Esophagus squamous epithelium (tissue), 5 donors: ENCODE results near the gene ZBTB43. TPM values are rescaled to one million over a fixed set of nuclear protein-coding genes. Genes with fewer than 3 reads are reported as not detected.

Experiments
- DNase-seq: peaks from one replicate; lab custom pipeline; 2025; lab: John Stamatoyannopoulos, UW
- H3K27ac ChIP-seq, 4 donors: fragments of 200-600 bp; sonication (generic); one replicate each; pipeline ENCODE4 v1.5.1; 2016 to 2019; ENCODE audit warnings: mild to moderate bottlenecking in 1 of 4
- H3K27me3 ChIP-seq, 4 donors: fragments of 200-600 bp; sonication (generic); 1 replicate in 3 of 4; 2 replicates in 1 of 4; pipeline versions ENCODE4 v1.5.1 to v1.6.0; 2017 to 2021; ENCODE audit warnings: antibody characterized with exemption in 1 of 4
- H3K36me3 ChIP-seq, 3 donors: fragments of 200-600 bp; sonication (generic); one replicate each; pipeline ENCODE4 v1.5.1; 2016 to 2019
- H3K4me1 ChIP-seq, 3 donors: fragments of 200-600 bp; sonication (generic); one replicate each; pipeline ENCODE4 v1.5.1; 2017 to 2019
- H3K4me3 ChIP-seq, 4 donors: fragments of 200-600 bp; sonication (generic); 1 replicate in 3 of 4; 2 replicates in 1 of 4; pipeline ENCODE4 v1.5.1; 2016 to 2019; ENCODE audit warnings: mild to moderate bottlenecking in 2 of 4, moderate library complexity in 1 of 4
- H3K9me3 ChIP-seq, 3 donors: fragments of 200-600 bp; sonication (generic); one replicate each; pipeline ENCODE4 v1.5.1; 2016 to 2019
- POLR2A ChIP-seq, 4 donors: fragments of 450-650 bp; IDR thresholded peaks; one replicate each; pipeline ENCODE4 v1.6.1; 2017; ENCODE audit warnings: antibody characterized with exemption in 4 of 4, mild to moderate bottlenecking in 4 of 4, moderate library complexity in 3 of 4
- WGBS, 2 donors: methylation state at CpG; one replicate each; pipeline ENCODE4 v1.1.5; 2018; 5-methylcytosine and 5-hydroxymethylcytosine counted together
- intact Hi-C: fragments of 100-400 bp; cut with DNase I; formaldehyde crosslinking; loops from one replicate; pipeline ENCODE4 v1.15.0; 2022
- total RNA-seq, 4 donors: library from RNA; depleted of rRNA; stranded (reverse); fragments of >200 nt; gene quantifications; one replicate each; pipeline ENCODE4 v1.1.0, GENCODE V29; 2016
- TF ChIP-seq, protein P1 (sequence below), 6 experiments: fragments of 450-650 bp in 4 of 6; fragments of 200-600 bp in 2 of 6; sonication (generic) in 2 of 6; IDR thresholded peaks; one replicate each; pipeline ENCODE4 v1.5.1; 2016 to 2019; ENCODE audit warnings: antibody characterized with exemption in 6 of 6, mild to moderate bottlenecking in 4 of 6, moderate library complexity in 4 of 6
- donor health status: DM: yes; HTN: yes; CAD: no.

ZBTB43 gene
- total RNA-seq, 4 donors from 2014 or later, result 9.9 to 14.3 (median 12.9) TPM

DNA sequence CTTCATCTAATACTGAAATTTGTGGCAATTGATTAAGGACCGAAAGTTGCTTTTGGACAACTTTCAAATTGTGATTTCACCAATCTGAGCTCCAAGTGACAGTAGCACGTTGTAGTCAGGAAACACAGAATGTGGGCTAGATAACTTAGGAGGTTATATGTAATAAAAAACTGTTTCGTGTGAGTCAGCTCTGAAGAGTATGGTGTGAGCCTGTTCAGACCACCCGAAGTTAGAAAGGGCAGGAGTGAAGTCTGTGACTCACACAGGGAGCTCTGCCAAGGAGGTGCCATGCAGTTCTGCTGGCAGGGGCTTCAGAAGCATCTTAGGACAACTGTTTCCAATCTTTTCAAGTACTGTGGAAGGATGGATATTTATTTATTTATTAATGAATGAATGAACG is 39.2 kb downstream of the ZBTB43 start:
- H3K4me3 ChIP-seq, result no peak overlapping the region
- peaks cover 0 to 10% (median 0%) of the 10 kb centered on the region in 3 donors for H3K4me1 ChIP-seq

DNA sequence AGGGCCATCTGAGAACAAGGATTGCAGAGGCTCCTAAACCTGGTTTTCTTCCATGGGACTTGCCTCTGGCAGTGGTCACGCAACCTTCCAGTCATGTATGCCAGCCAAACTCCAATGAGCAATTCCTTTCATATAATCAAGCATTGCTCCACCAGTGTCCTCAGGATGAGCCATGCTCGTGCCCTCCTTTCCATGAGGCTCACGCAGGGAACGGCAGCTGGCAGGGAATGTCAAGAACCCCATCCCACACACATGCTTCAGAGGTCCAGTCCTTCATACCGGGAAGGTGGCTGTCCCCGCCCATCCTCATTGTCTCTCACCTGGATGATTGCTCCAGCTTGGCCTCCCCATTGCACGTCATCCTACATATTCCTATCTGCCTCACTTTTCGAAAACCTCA is 42.2 kb downstream of the ZBTB43 start:
- no peak for DNase-seq
- TF ChIP-seq, protein P1, sequence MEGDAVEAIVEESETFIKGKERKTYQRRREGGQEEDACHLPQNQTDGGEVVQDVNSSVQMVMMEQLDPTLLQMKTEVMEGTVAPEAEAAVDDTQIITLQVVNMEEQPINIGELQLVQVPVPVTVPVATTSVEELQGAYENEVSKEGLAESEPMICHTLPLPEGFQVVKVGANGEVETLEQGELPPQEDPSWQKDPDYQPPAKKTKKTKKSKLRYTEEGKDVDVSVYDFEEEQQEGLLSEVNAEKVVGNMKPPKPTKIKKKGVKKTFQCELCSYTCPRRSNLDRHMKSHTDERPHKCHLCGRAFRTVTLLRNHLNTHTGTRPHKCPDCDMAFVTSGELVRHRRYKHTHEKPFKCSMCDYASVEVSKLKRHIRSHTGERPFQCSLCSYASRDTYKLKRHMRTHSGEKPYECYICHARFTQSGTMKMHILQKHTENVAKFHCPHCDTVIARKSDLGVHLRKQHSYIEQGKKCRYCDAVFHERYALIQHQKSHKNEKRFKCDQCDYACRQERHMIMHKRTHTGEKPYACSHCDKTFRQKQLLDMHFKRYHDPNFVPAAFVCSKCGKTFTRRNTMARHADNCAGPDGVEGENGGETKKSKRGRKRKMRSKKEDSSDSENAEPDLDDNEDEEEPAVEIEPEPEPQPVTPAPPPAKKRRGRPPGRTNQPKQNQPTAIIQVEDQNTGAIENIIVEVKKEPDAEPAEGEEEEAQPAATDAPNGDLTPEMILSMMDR (IDR thresholded peaks at IDR 0.05), result no peak
- TF ChIP-seq POLR2A (IDR thresholded peaks at IDR 0.05), result no peak
- WGBS, 2 donors, result 84 to 87% methylated on average over 8 of the region's 8 CpGs
- H3K36me3 ChIP-seq, result no peaks in the 10 kb centered on the region
- H3K9me3 ChIP-seq, result no peaks in the 10 kb centered on the region
- H3K27ac ChIP-seq, result no peak overlapping the region
- intact Hi-C loops, result no loop called here
- peaks cover 0 to 22% (median 0%) of the 10 kb centered on the region in 4 donors for H3K27me3 ChIP-seq
- no peaks in the 10 kb centered on the region for H3K4me1 ChIP-seq
- no peak overlapping the region for H3K4me3 ChIP-seq

More for the DNA sequence above, 39.2 kb downstream of the ZBTB43 start:
- Histone ChIP-seq H3K9me3 (no peaks in the 10 kb centered on the region), H3K27me3 (no peaks in the 10 kb centered on the region), H3K27ac (no peak overlapping the region), H3K36me3 (peaks cover 0 to 7% (median 0%) of the 10 kb centered on the region in 3 donors)
- intact Hi-C loops, result no loop called here
- TF ChIP-seq, protein P1 (IDR thresholded peaks at IDR 0.05), result no peak
- TF ChIP-seq POLR2A (IDR thresholded peaks at IDR 0.05), result no peak
- no peak for DNase-seq
- 20 to 33% methylated on average over 5 of the region's 5 CpGs for WGBS, 2 donors

DNA sequence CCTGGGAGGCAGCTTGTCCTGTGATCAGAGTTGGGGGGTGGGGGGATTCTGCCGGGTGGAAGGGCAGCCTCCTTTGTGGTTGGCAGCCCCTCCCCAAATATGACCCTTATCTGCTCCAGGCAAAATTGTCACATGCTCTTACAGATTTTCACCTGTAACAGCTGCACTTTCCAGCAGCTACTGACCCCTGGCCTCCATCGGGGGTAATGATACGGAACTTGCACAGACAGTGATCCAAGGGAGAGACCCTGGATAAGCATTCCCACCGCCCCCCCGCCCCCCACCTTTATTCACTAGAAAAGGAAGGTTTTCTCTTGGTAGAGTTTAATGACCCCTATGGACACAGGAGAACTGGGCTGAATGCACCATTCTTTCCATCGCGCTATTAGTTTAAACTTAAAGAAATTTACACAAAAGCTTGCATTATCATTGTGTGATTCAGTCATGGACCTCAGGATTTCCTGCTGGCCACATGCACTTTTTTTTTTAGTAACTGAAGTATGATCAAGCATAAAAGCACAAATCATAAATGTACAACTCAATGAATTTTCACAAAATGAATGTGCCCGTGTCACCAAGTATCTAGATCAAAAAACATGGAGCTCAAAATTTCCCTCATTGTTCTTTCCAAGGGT is 44.9 kb downstream of the ZBTB43 start:
- Histone ChIP-seq H3K9me3 (no peaks in the 10 kb centered on the region), H3K36me3 (no peaks in the 10 kb centered on the region), H3K4me3 (no peak overlapping the region), H3K27ac (no peak overlapping the region), H3K4me1 (no peaks in the 10 kb centered on the region), H3K27me3 (peaks cover 0 to 42% (median 0%) of the 10 kb centered on the region in 4 donors)
- no peak for TF ChIP-seq POLR2A (IDR thresholded peaks at IDR 0.05)
- TF ChIP-seq, protein P1 (IDR thresholded peaks at IDR 0.05), result no peak
- intact Hi-C loops, result no loop called here
- WGBS, 2 donors, result 76 to 83% methylated on average over 3 to 6 of the region's 8 CpGs
- DNase-seq, result no peak

DNA sequence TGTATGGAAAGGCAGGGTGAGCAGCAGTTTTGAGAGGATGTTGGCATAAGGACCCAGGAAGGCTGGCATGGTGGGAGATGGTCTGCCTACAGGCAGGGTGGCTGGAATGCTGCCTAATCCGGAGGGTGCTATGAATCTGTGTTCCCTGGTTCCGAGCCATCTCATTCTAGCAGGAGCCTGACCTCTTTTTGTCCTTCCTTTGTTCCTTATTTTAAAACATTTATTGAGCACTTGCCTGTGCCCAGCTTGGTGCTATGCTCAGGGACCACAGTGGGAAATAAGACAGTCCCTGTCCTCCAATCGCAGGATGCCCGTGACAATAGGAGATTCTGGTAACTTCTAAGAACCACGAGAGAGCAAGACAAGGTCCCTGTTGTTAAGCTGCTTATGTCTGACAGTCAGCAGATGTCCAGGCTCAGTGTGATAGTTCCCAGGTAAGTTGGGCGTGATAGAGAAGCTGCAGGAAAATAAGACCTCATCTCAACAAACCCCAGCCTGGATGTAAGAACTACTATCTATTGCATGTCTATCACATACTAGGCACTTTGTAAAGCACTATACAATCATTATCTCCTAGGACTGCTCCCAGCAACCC is 46.5 kb downstream of the ZBTB43 start:
- Histone ChIP-seq H3K27me3 (peaks cover 0 to 48% (median 0%) of the 10 kb centered on the region in 4 donors), H3K36me3 (no peaks in the 10 kb centered on the region), H3K27ac (no peak overlapping the region), H3K4me3 (no peak overlapping the region), H3K9me3 (no peaks in the 10 kb centered on the region), H3K4me1 (no peaks in the 10 kb centered on the region)
- WGBS, 2 donors, result 77 to 81% methylated on average over 6 of the region's 6 CpGs
- TF ChIP-seq POLR2A (IDR thresholded peaks at IDR 0.05), result no peak
- TF ChIP-seq, protein P1 (IDR thresholded peaks at IDR 0.05), result no peak
- no peak for DNase-seq
- intact Hi-C loops, result no loop called here

DNA sequence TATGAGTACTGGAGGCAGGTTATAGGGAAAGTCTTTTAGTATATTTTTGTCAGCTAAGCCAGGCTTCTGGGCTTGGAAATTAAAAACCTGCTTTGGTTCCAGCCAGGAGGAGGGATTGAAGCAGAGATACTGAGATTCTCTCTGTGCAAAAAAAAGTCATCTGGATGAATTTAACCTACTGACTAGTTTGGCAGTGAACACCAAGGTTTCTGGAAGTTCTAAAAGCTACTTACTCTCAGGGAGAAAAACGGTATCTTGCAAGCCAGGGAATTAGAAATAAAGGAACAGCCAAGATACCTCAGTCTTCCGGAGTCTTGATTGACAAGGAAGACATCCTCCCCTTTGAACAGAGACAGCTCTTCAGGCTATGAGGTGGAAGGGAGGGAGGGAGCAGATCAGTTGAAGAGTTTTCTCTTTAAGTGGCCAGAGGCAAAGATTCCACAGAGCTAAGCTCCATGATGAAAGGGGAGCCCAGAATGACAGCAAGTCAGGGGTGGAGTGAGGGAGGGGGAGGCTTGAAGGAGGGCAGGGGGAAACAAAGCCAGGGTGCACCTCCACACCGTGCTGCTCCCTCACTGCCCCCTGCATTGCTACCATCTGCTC is 47.3 kb downstream of the ZBTB43 start:
- 29 to 37% methylated on average over 3 of the region's 3 CpGs for WGBS, 2 donors
- peaks cover 0 to 49% (median 0%) of the 10 kb centered on the region in 4 donors for H3K27me3 ChIP-seq

More for the DNA sequence above, 47.3 kb downstream of the ZBTB43 start:
- Histone ChIP-seq H3K4me1 (no peaks in the 10 kb centered on the region), H3K9me3 (no peaks in the 10 kb centered on the region), H3K4me3 (no peak overlapping the region), H3K27ac (no peak overlapping the region), H3K36me3 (no peaks in the 10 kb centered on the region)
- DNase-seq, result no peak
- no peak for TF ChIP-seq POLR2A (IDR thresholded peaks at IDR 0.05)
- TF ChIP-seq, protein P1 (IDR thresholded peaks at IDR 0.05), result no peak
- intact Hi-C loops, result no loop called here
